Measurements from ENCODE around the gene FBXW12. TPM values are rescaled to one million over a fixed set of nuclear protein-coding genes. Genes with fewer than 3 reads are reported as not detected.

FBXW12 gene
- total RNA-seq, 4 donors from 2014 or later: not detected

DNA sequence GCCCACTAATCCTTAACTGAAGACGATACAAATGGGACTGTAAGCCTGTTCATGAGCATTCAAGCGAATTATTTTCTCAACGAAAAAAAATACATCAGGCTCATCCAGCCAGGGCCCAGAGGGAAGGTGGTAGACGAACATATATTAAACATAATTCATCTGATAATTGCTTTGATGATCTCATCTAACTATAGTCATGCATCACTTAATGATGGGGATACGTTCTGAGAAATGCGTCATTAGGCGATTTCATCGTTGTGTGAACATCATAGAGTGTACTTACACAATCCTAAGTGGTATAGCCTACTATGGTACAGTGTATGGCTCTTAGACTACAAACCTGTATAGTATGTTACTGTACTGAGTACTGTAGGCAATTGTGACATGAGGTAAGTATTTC is 28.6 kb upstream of the FBXW12 start:
- 83 to 89% methylated on average over 8 of the region's 8 CpGs for WGBS, 2 donors
- no peak overlapping the region for H3K4me3 ChIP-seq (ENCODE audit: low read depth, poor library complexity, severe bottlenecking)
- intact Hi-C loops (cut with DNase I; ENCODE audit: low total_unique reads): no loop called here
- TF ChIP-seq, protein P1, sequence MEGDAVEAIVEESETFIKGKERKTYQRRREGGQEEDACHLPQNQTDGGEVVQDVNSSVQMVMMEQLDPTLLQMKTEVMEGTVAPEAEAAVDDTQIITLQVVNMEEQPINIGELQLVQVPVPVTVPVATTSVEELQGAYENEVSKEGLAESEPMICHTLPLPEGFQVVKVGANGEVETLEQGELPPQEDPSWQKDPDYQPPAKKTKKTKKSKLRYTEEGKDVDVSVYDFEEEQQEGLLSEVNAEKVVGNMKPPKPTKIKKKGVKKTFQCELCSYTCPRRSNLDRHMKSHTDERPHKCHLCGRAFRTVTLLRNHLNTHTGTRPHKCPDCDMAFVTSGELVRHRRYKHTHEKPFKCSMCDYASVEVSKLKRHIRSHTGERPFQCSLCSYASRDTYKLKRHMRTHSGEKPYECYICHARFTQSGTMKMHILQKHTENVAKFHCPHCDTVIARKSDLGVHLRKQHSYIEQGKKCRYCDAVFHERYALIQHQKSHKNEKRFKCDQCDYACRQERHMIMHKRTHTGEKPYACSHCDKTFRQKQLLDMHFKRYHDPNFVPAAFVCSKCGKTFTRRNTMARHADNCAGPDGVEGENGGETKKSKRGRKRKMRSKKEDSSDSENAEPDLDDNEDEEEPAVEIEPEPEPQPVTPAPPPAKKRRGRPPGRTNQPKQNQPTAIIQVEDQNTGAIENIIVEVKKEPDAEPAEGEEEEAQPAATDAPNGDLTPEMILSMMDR (IDR thresholded peaks at IDR 0.05): no peak
- TF ChIP-seq POLR2A (IDR thresholded peaks at IDR 0.05): no peak
- DNase-seq (ENCODE audit: low spot score in 2 of 2): no peak

DNA sequence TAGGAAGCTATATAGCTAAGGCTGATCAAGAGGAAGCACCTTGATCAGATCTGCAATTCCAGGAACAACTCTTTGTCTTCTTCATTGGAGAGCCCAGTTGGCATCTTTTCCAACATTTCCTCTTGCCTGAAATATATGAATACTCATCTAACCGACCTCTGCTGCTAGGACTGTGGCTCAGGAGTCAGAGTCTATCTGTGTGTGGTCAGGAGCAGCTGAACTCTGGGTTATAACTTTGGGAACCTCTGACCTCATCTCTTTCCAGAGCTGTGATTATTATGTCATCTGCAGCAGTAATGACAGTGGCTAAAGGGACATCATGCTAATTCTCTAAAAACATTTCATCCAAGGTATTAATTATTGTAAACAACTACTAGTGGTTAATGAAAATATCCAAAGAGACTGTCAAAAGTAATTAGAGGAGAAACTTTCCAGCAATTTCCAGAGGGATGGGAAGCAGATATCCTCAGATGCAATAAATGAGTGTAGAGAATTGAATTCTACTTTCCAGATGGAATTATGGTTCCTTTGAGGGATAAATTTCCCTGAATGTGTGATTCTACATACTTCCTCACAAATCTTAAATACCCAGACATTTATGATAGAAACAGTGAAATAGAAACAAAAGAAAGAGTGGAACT is 27.0 kb upstream of the FBXW12 start:
- intact Hi-C loops (cut with DNase I; ENCODE audit: low total_unique reads): no loop called here
- H3K4me3 ChIP-seq (ENCODE audit: low read depth, poor library complexity, severe bottlenecking): no peak overlapping the region
- DNase-seq (ENCODE audit: low spot score in 2 of 2): no peak
- TF ChIP-seq, protein P1 (IDR thresholded peaks at IDR 0.05): no peak
- TF ChIP-seq POLR2A (IDR thresholded peaks at IDR 0.05): no peak
- 50 to 53% methylated on average over 1 of the region's 1 CpG for WGBS, 2 donors

DNA sequence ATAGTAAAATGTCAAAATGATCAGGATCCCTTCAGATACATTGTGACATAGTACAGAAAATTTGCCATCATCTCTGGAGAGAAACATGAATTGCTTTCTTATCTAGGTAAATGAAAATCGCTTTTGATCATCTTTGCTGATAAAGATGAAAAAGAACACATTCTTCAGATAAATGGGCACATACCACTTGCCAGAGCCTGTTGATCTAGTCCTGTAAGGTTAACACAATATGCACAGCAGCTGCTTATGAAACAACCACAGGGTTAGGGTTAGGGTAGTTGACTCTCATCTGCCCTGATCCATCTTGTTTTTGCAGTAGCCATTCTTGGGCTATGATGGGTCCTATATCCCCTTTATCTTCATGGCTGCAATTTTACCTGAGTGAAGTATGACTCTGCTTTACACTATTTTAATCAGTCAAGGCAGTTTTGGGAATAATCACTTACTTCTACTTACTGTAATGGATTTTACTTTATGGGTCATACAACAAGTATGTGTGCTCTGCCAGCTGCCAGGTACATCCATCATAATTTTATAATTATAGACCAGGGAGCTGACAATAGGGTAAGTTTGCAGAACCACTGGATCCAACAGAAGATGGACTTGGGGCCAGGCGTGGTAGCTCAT is 26.0 kb upstream of the FBXW12 start:
- H3K4me3 ChIP-seq (ENCODE audit: low read depth, poor library complexity, severe bottlenecking): no peak overlapping the region
- intact Hi-C loops (cut with DNase I; ENCODE audit: low total_unique reads): no loop called here
- DNase-seq (ENCODE audit: low spot score in 2 of 2): no peak
- TF ChIP-seq, protein P1 (IDR thresholded peaks at IDR 0.05): no peak
- TF ChIP-seq POLR2A (IDR thresholded peaks at IDR 0.05): no peak
- WGBS, 2 donors: 63 to 70% methylated on average over 2 of the region's 2 CpGs

DNA sequence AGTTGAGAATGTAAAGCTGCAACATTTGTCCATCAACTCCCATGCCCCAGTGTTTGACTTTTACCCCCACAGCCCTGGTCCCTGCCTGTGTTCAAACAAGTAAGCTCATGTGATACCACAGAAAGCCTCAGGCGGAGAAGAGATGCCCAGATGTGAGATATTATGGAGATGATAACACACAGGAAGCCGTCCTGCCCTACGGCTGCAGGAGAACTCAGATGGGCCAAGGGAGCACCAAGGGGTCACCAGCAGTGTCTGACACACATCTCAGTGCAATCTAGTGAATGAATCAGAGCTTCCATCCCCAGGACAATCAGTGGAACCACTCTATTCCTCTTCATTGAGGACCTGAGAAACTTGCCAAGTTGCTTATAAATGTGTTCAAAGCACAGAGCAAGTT is 24.5 kb upstream of the FBXW12 start:
- intact Hi-C loops (cut with DNase I; ENCODE audit: low total_unique reads): no loop called here
- no peak overlapping the region for H3K4me3 ChIP-seq (ENCODE audit: low read depth, poor library complexity, severe bottlenecking)
- WGBS, 2 donors: 47 to 50% methylated on average over 3 of the region's 3 CpGs
- TF ChIP-seq POLR2A (IDR thresholded peaks at IDR 0.05): no peak
- TF ChIP-seq, protein P1 (IDR thresholded peaks at IDR 0.05): no peak
- DNase-seq (ENCODE audit: low spot score in 2 of 2): no peak

DNA sequence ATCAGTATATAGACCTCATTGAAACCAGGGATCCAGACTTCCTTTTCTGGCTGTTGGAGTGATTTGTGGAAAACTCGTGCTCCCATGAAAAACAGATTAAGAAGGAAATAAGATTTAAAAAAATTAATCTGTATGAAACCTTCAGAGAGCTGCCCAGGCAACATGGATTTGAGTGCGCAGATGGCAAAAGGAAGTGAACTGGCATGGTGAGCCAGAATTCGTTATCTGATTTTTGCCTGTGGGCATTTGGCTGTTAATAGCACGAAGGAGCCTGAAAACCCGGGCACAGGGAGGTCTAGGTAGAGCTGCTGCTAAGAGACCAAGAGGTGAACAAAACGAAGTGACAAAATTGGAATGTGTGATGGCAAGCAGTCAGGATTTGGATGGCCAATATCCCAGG is 19.5 kb upstream of the FBXW12 start:
- H3K4me3 ChIP-seq (ENCODE audit: low read depth, poor library complexity, severe bottlenecking): no peak overlapping the region
- intact Hi-C loops (cut with DNase I; ENCODE audit: low total_unique reads): no loop called here
- 43 to 53% methylated on average over 6 of the region's 6 CpGs for WGBS, 2 donors
- TF ChIP-seq, protein P1 (IDR thresholded peaks at IDR 0.05): no peak
- TF ChIP-seq POLR2A (IDR thresholded peaks at IDR 0.05): no peak
- no peak for DNase-seq (ENCODE audit: low spot score in 2 of 2)

Measured in lower leg skin (tissue), 4 donors.